ENCODE results near the gene STAM.

The STAM gene

GRCh38 chr10:17733620-17734019, 89.7 kb downstream of the STAM start:
- DNase-seq = no peak

- no peak for DNase-seq
Observed at GRCh38 chr10:17734432-17735080, 90.6 kb downstream of the STAM start.

GRCh38 chr10:17735166-17735941, 91.4 kb downstream of the STAM start:
- DNase-seq = no peak

GRCh38 chr10:17736223-17736622, 92.3 kb downstream of the STAM start:
- DNase-seq = no peak

GRCh38 chr10:17737027-17737965, 93.3 kb downstream of the STAM start:
- peak; percentile 40 for DNase-seq

GRCh38 chr10:17740668-17741067, 96.7 kb downstream of the STAM start:
- no peak for DNase-seq

GRCh38 chr10:17742918-17743317, 99.0 kb downstream of the STAM start:
- DNase-seq = peak; percentile 74

- no peak for DNase-seq
Observed at GRCh38 chr10:17743437-17743836, 99.5 kb downstream of the STAM start.

- DNase-seq = no peak
Observed at GRCh38 chr10:17744341-17744861, 100.5 kb downstream of the STAM start.

- DNase-seq = no peak
Observed at GRCh38 chr10:17747883-17748550, 104.1 kb downstream of the STAM start.

- DNase-seq = no peak
Observed at GRCh38 chr10:17749890-17750289, 105.9 kb downstream of the STAM start.

GRCh38 chr10:17751781-17752445, 108.0 kb downstream of the STAM start, which contains the start of gene TMEM236:
TSS of gene TMEM236 (plus strand) at chr10:17752201. CDS start at chr10:17752296, 95 bp downstream.
- no peak for DNase-seq

- peak; percentile 10 for DNase-seq
Observed at GRCh38 chr10:17756557-17757217, 112.7 kb downstream of the STAM start.

GRCh38 chr10:17758200-17758599, 114.2 kb downstream of the STAM start:
- no peak for DNase-seq

- no peak for DNase-seq
Observed at GRCh38 chr10:17758896-17759295, 114.9 kb downstream of the STAM start.

GRCh38 chr10:17764142-17764541, 120.2 kb downstream of the STAM start:
- DNase-seq = no peak

GRCh38 chr10:17765602-17766001, 121.7 kb downstream of the STAM start:
- DNase-seq = no peak

Data from CD4-positive, alpha-beta T cell treated with Interleukin-21 for 1 hour (primary cell).